Suprapubic skin (tissue), 3 donors: ENCODE measurements around the gene AP1M2.

Source experiments
- CTCF ChIP-seq, 2 donors: fragments of 200-600 bp in 1 of 2; fragments of 450-650 bp in 1 of 2; sonication (generic) in 1 of 2; IDR thresholded peaks; one replicate each; pipeline ENCODE4 v1.5.1; 2016 to 2019; ENCODE audit warnings: antibody characterized with exemption in 2 of 2, mild to moderate bottlenecking in 1 of 2, moderate library complexity in 1 of 2
- EP300 ChIP-seq: sonication (generic); formaldehyde crosslinking; IDR thresholded peaks from one replicate; pipeline ENCODE4 v1.6.1; 2017; ENCODE audit warnings: antibody characterized with exemption
- POLR2A ChIP-seq, 2 donors: fragments of 450-650 bp; IDR thresholded peaks; one replicate each; pipeline ENCODE4 v1.6.1; 2017; ENCODE audit warnings: antibody characterized with exemption in 2 of 2, mild to moderate bottlenecking in 2 of 2, moderate library complexity in 2 of 2

- no peak for TF ChIP-seq CTCF (IDR thresholded peaks at IDR 0.05)
- TF ChIP-seq EP300: no peak
- no peak for TF ChIP-seq POLR2A (IDR thresholded peaks at IDR 0.05)
These were observed 61.5 kb downstream of the AP1M2 start for GRCh38 chr19:10525636-10526035.
